Smooth muscle cell of the brain vasculature (primary cell): ENCODE measurements around the gene ASMTL.
"Not testable (repeated sequence)": the region's sequence is repeated elsewhere in the genome, so short reads cannot be mapped to it uniquely, and the experiment has no call there.

Experiments used
- DNase-seq: peaks from one replicate; pipeline ENCODE4 v3.0.0-alpha.2; 2012; ENCODE audit warnings: low read depth, low spot score

Gene ASMTL

GRCh38 chrX:1389181-1389992 lies 63.3 kb downstream of the ASMTL start:
- no peak for DNase-seq

GRCh38 chrX:1388651-1389050 lies 64.1 kb downstream of the ASMTL start:
- DNase-seq, result no peak

- no peak for DNase-seq
Observed at GRCh38 chrX:1387141-1387776, 65.5 kb downstream of the ASMTL start.

- DNase-seq, result no peak
Observed at GRCh38 chrX:1386338-1387127, 66.2 kb downstream of the ASMTL start.

GRCh38 chrX:1385253-1386223 lies 67.2 kb downstream of the ASMTL start:
- DNase-seq, result no peak

GRCh38 chrX:1384658-1385252 lies 68.0 kb downstream of the ASMTL start:
- no peak for DNase-seq

GRCh38 chrX:1380672-1381233 lies 72.0 kb downstream of the ASMTL start:
- DNase-seq, result no peak

- no peak for DNase-seq
Observed at GRCh38 chrX:1378306-1378759, 74.4 kb downstream of the ASMTL start.

- DNase-seq, result no peak
Observed at GRCh38 chrX:1368385-1368698, 84.4 kb downstream of the ASMTL start.

- DNase-seq, result not testable (repeated sequence)
Observed at GRCh38 chrX:1366363-1366762, 86.3 kb downstream of the ASMTL start.

- no peak for DNase-seq
Observed at GRCh38 chrX:1361910-1362309, 90.8 kb downstream of the ASMTL start.

GRCh38 chrX:1361275-1361674 lies 91.4 kb downstream of the ASMTL start:
- DNase-seq, result no peak

- DNase-seq, result no peak
Observed at GRCh38 chrX:1360171-1360570, 92.5 kb downstream of the ASMTL start.

GRCh38 chrX:1359477-1359873 lies 93.2 kb downstream of the ASMTL start:
- DNase-seq, result no peak

GRCh38 chrX:1358793-1359476 lies 93.8 kb downstream of the ASMTL start:
- no peak for DNase-seq

- no peak for DNase-seq
Observed at GRCh38 chrX:1357993-1358392, 94.7 kb downstream of the ASMTL start.

GRCh38 chrX:1355131-1356046 lies 97.3 kb downstream of the ASMTL start:
- DNase-seq, result no peak

- no peak for DNase-seq
Observed at GRCh38 chrX:1354036-1355019, 98.4 kb downstream of the ASMTL start.
